GM19463 (cell line): ENCODE measurements around the gene TRIP11.

Experiments
- ATAC-seq: cut with Tn5 transposase; IDR thresholded peaks from one replicate; pipeline ENCODE4 v1.9.1; 2021; ENCODE audit warnings: mild to moderate bottlenecking, moderate library complexity; ENCODE audit not compliant: unreplicated experiment

TRIP11 gene

GRCh38 chr14:91926131-91926890, 113.5 kb downstream of the TRIP11 start:
- no peak for ATAC-seq

- ATAC-seq: no peak
Observed at GRCh38 chr14:91925727-91926121, 114.1 kb downstream of the TRIP11 start.

GRCh38 chr14:91925001-91925726, 114.7 kb downstream of the TRIP11 start:
- ATAC-seq: no peak

GRCh38 chr14:91920526-91920925, 119.3 kb downstream of the TRIP11 start:
- ATAC-seq: no peak

GRCh38 chr14:91919814-91920213, 120.0 kb downstream of the TRIP11 start:
- no peak for ATAC-seq

GRCh38 chr14:91918186-91918883, 121.5 kb downstream of the TRIP11 start:
- ATAC-seq: no peak
